OCI-LY1 (cell line): ENCODE results near the gene TTN.

Source experiments
- H2AFZ ChIP-seq: fragments of 200-600 bp; sonication (generic), shearing (Covaris generic); 2 replicates; pipeline ENCODE4 v1.6.0; 2014; ENCODE audit warnings: antibody characterized with exemption, mild to moderate bottlenecking, low read length
- H3F3A ChIP-seq: fragments of 200-600 bp; sonication (generic), shearing (Covaris generic); 2 replicates; pipeline ENCODE4 v1.6.0; 2014; ENCODE audit warnings: mild to moderate bottlenecking, antibody characterized with exemption, low read length, moderate library complexity; ENCODE audit not compliant: insufficient read depth
- H3K27ac ChIP-seq: fragments of 200-600 bp; sonication (generic); 2 replicates; pipeline ENCODE4 v1.5.1; 2014; ENCODE audit warnings: low read length, mixed run types, mild to moderate bottlenecking, low read depth; ENCODE audit not compliant: poor library complexity, severe bottlenecking
- H3K27me3 ChIP-seq: fragments of 200-600 bp; sonication (generic); 2 replicates; pipeline ENCODE4 v1.6.0; 2014; ENCODE audit warnings: antibody characterized with exemption, mild to moderate bottlenecking, low read length, moderate library complexity; ENCODE audit not compliant: insufficient read depth
- H3K36me3 ChIP-seq: fragments of 200-600 bp; sonication (generic); 2 replicates; pipeline ENCODE4 v1.6.1; 2014; ENCODE audit warnings: mild to moderate bottlenecking, antibody characterized with exemption, low read length, moderate library complexity, mixed read lengths; ENCODE audit not compliant: insufficient read depth
- H3K4me1 ChIP-seq: fragments of 200-600 bp; sonication (generic); 2 replicates; pipeline ENCODE4 v1.5.1; 2014; ENCODE audit warnings: mild to moderate bottlenecking, low read length, moderate library complexity; ENCODE audit not compliant: insufficient read depth, severe bottlenecking
- H3K4me2 ChIP-seq: fragments of 200-600 bp; sonication (generic), shearing (Covaris generic); 2 replicates; pipeline ENCODE4 v1.6.1; 2014; ENCODE audit warnings: low read length
- H3K4me3 ChIP-seq: fragments of 200-600 bp; sonication (generic); 2 replicates; pipeline ENCODE4 v1.5.1; 2014; ENCODE audit warnings: low read length, low read depth, mild to moderate bottlenecking, mixed read lengths; ENCODE audit not compliant: poor library complexity, severe bottlenecking
- H3K79me2 ChIP-seq: fragments of 200-600 bp; shearing (Covaris generic); 2 replicates; pipeline ENCODE4 v1.6.1; 2016; ENCODE audit warnings: mixed run types, low read length, mixed read lengths; ENCODE audit not compliant: insufficient read depth
- H3K9ac ChIP-seq: fragments of 200-600 bp; sonication (generic), shearing (Covaris generic); 2 replicates; pipeline ENCODE4 v1.6.1; 2014; ENCODE audit warnings: mild to moderate bottlenecking, low read length, mixed read lengths
- H3K9me2 ChIP-seq: fragments of 200-600 bp; sonication (generic), shearing (Covaris generic); 2 replicates; pipeline ENCODE4 v1.6.1; 2014; ENCODE audit warnings: low read depth, mild to moderate bottlenecking, low read length, mixed read lengths
- H3K9me3 ChIP-seq: fragments of 200-600 bp; shearing (Covaris generic); 2 replicates; pipeline ENCODE4 v1.6.1; 2014; ENCODE audit warnings: low read length, mixed read lengths
- H4K20me1 ChIP-seq: fragments of 200-600 bp; sonication (generic), shearing (Covaris generic); 2 replicates; pipeline ENCODE4 v1.6.0; 2016; ENCODE audit warnings: mild to moderate bottlenecking, low read length; ENCODE audit not compliant: insufficient read depth
- EZH2 ChIP-seq: fragments of 200-600 bp; sonication (generic), shearing (Covaris generic); IDR thresholded peaks from 2 replicates; pipeline ENCODE4 v1.8.0; 2017; ENCODE audit warnings: borderline replicate concordance, mixed run types, mild to moderate bottlenecking, antibody characterized with exemption, low read length, moderate library complexity, mixed read lengths
- TF ChIP-seq, protein P1 (sequence below): fragments of 200-600 bp; sonication (generic), shearing (Covaris generic); IDR thresholded peaks from 2 replicates; pipeline ENCODE4 v1.5.1; 2017; ENCODE audit warnings: mild to moderate bottlenecking, antibody characterized with exemption, low read length, moderate library complexity, mixed read lengths

TTN gene

DNA sequence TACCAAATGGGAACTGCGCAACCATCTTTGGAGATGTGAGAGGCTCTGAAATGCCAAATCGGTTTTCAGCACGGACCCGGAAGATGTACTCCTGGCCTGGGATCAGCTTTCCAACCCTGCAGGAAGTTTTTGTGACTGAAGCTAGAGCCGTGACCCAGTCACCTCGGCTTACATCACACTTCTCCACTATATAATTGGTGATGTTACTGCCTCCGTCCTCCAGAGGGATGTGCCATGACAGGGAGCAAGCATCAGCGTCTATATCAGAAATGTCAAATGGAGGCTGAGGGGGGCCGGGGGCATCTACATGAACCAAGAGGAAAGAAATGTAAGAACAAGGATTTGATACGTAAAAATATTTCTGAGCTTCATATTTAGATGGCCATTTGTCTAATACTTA, 222.6 kb downstream of the TTN start:
- Histone ChIP-seq H3K4me1 (no peaks in the 10 kb centered on the region), H2AFZ (no peak overlapping the region), H3F3A (no peaks in the 10 kb centered on the region), H3K4me2 (no peak overlapping the region), H3K27me3 (no peaks in the 10 kb centered on the region), H3K9me2 (no peaks in the 10 kb centered on the region), H4K20me1 (no peaks in the 10 kb centered on the region), H3K9me3 (no peaks in the 10 kb centered on the region), H3K79me2 (no peaks in the 10 kb centered on the region), H3K4me3 (no peak overlapping the region), H3K27ac (no peak overlapping the region), H3K9ac (no peak overlapping the region), H3K36me3 (peaks cover 91% of the 10 kb centered on the region)
- no peak for TF ChIP-seq EZH2
- TF ChIP-seq, protein P1, sequence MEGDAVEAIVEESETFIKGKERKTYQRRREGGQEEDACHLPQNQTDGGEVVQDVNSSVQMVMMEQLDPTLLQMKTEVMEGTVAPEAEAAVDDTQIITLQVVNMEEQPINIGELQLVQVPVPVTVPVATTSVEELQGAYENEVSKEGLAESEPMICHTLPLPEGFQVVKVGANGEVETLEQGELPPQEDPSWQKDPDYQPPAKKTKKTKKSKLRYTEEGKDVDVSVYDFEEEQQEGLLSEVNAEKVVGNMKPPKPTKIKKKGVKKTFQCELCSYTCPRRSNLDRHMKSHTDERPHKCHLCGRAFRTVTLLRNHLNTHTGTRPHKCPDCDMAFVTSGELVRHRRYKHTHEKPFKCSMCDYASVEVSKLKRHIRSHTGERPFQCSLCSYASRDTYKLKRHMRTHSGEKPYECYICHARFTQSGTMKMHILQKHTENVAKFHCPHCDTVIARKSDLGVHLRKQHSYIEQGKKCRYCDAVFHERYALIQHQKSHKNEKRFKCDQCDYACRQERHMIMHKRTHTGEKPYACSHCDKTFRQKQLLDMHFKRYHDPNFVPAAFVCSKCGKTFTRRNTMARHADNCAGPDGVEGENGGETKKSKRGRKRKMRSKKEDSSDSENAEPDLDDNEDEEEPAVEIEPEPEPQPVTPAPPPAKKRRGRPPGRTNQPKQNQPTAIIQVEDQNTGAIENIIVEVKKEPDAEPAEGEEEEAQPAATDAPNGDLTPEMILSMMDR: no peak

DNA sequence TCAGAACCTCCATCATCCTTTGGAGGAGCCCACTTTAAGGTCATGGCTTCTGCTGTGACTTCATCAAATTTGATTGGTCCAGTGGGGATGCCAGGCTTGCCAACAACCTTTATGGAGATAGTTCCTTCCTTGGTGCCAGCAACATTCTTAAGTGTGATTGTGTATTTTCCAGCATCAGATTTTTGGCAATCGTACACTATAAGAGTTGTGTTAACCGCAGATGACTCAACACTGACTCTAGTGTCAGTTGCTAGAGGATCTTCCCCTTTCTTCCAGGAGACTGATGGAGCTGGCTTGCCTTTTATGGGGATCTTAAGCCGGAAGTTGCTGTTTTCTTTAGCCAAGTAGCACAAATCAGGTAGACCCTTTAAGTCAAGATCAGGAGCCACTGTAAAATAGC, 228.2 kb downstream of the TTN start:
- H3F3A ChIP-seq: no peaks in the 10 kb centered on the region
- no peaks in the 10 kb centered on the region for H3K4me1 ChIP-seq
- H4K20me1 ChIP-seq: no peaks in the 10 kb centered on the region
- no peaks in the 10 kb centered on the region for H3K9me2 ChIP-seq
- no peak overlapping the region for H3K4me3 ChIP-seq
- H3K36me3 ChIP-seq: peaks cover 96% of the 10 kb centered on the region
- no peak overlapping the region for H2AFZ ChIP-seq
- TF ChIP-seq, protein P1: no peak
- no peak for TF ChIP-seq EZH2
- H3K27me3 ChIP-seq: no peaks in the 10 kb centered on the region
- no peaks in the 10 kb centered on the region for H3K9me3 ChIP-seq
- no peak overlapping the region for H3K27ac ChIP-seq
- H3K79me2 ChIP-seq: no peaks in the 10 kb centered on the region
- no peak overlapping the region for H3K4me2 ChIP-seq
- H3K9ac ChIP-seq: no peak overlapping the region

DNA sequence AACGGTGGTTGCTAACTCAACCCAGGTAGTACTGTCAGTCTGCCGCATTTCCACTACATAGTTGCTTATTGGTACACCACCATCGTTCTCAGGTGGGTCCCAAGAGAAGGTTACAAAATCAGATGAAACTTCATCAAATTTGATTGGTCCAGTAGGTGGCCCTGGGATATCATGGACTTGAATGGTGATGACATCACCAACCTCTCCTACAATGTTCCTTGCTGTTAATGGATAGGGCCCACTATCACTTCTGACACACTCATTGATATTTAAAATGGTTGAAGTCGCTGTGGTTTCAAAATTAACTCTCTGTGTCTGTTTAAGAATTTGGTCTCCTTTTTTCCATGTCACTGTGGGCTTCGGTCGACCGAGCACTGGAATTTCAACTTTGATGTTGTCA, 232.4 kb downstream of the TTN start:
- H3K27me3 ChIP-seq: no peaks in the 10 kb centered on the region
- no peaks in the 10 kb centered on the region for H3F3A ChIP-seq
- H3K9ac ChIP-seq: no peak overlapping the region
- no peaks in the 10 kb centered on the region for H3K9me3 ChIP-seq
- H3K4me1 ChIP-seq: no peaks in the 10 kb centered on the region
- peaks cover 99% of the 10 kb centered on the region for H3K36me3 ChIP-seq
- H3K4me2 ChIP-seq: no peak overlapping the region
- no peak overlapping the region for H2AFZ ChIP-seq
- H4K20me1 ChIP-seq: no peaks in the 10 kb centered on the region
- no peak overlapping the region for H3K4me3 ChIP-seq
- TF ChIP-seq EZH2: no peak
- TF ChIP-seq, protein P1: no peak
- H3K9me2 ChIP-seq: no peaks in the 10 kb centered on the region
- H3K27ac ChIP-seq: no peak overlapping the region
- H3K79me2 ChIP-seq: no peaks in the 10 kb centered on the region
